ENCODE data around the gene NOL9.

DNA sequence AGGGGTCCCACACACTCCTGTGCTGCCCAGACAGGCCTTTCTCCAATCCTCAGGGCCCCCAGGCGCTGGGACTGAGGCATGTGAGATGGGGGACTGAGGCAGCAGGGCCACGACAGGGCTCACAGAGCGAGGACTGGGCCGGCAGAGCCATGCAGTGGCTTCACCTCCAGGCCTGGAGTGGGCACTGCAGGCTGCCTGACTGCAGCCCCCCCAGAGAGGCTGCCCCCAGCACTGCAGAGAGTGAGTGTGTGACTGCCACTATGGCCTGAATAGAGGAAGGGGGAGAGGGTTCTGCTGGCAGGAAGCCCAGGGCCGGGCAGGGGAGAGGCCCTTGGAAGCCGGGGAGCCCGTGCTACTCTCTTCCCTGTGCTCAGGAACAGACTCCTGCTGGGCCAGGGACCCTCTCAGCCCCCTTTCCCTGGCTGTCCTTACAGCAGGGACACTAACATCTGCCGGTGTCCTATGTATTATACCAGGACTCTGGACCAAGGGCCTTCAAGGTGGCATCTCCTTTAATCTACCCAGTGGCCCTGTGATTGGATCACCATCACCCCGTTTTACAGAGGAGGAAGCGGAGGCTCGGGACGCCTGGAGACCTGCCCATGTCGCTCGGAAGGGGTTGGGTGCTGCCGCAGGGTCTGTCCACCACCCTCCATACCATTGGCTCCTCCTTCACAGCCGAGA is 42.6 kb downstream of the NOL9 start:
- TF ChIP-seq ZNF335 (CRISPR knock-in tag; IDR thresholded peaks at IDR 0.05) (no peak), MTA3 (CRISPR knock-in tag; IDR thresholded peaks at IDR 0.05) (no peak)
- TF ChIP-seq, protein P1, sequence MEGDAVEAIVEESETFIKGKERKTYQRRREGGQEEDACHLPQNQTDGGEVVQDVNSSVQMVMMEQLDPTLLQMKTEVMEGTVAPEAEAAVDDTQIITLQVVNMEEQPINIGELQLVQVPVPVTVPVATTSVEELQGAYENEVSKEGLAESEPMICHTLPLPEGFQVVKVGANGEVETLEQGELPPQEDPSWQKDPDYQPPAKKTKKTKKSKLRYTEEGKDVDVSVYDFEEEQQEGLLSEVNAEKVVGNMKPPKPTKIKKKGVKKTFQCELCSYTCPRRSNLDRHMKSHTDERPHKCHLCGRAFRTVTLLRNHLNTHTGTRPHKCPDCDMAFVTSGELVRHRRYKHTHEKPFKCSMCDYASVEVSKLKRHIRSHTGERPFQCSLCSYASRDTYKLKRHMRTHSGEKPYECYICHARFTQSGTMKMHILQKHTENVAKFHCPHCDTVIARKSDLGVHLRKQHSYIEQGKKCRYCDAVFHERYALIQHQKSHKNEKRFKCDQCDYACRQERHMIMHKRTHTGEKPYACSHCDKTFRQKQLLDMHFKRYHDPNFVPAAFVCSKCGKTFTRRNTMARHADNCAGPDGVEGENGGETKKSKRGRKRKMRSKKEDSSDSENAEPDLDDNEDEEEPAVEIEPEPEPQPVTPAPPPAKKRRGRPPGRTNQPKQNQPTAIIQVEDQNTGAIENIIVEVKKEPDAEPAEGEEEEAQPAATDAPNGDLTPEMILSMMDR (CRISPR knock-in tag; IDR thresholded peaks at IDR 0.05): 0 out of 2 replicates have a peak, but pooled peaks have one; percentile 7
